ENCODE results near the gene TTC34. TPM values are rescaled to one million over a fixed set of nuclear protein-coding genes. Genes with fewer than 3 reads are reported as not detected.

TTC34 gene
- total RNA-seq, 6 experiments from 2014 or later, result 0.11 to 0.19 (median 0.16) TPM

- H3K9me3 Mint-ChIP-seq, result no peaks in the 10 kb centered on the region
Measured at GRCh38 chr1:2604844-2605508, 196.5 kb downstream of the TTC34 start.

GRCh38 chr1:2604156-2604843, 197.2 kb downstream of the TTC34 start:
- Mint-ChIP-seq H3K36me3 (ENCODE audit: low read depth) (no peaks in the 10 kb centered on the region), H3K4me1 (ENCODE audit: low read depth) (no peaks in the 10 kb centered on the region), H3K4me3 (no peak overlapping the region), H3K27me3 (ENCODE audit: insufficient read depth) (peaks cover 6% of the 10 kb centered on the region), H3K9me3 (no peaks in the 10 kb centered on the region), H3K27ac (no peak overlapping the region)
- no peak for TF ChIP-seq CTCF (IDR thresholded peaks at IDR 0.05)
- no peak for DNase-seq

More at GRCh38 chr1:2604844-2605508, 196.5 kb downstream of the TTC34 start:
- H3K27me3 Mint-ChIP-seq (ENCODE audit: insufficient read depth), result peaks cover 6% of the 10 kb centered on the region
- H3K4me1 Mint-ChIP-seq (ENCODE audit: low read depth), result no peaks in the 10 kb centered on the region
- no peak for TF ChIP-seq CTCF (IDR thresholded peaks at IDR 0.05)
- H3K27ac Mint-ChIP-seq, result no peak overlapping the region
- DNase-seq, result no peak
- no peak overlapping the region for H3K4me3 Mint-ChIP-seq
- H3K36me3 Mint-ChIP-seq (ENCODE audit: low read depth), result no peaks in the 10 kb centered on the region

GRCh38 chr1:2603521-2604155, 197.9 kb downstream of the TTC34 start:
- no peak for TF ChIP-seq CTCF (IDR thresholded peaks at IDR 0.05)
- H3K4me1 Mint-ChIP-seq (ENCODE audit: low read depth), result no peaks in the 10 kb centered on the region
- peaks cover 2% of the 10 kb centered on the region; the same call in 1 of the 2 replicates for H3K9me3 Mint-ChIP-seq
- no peak overlapping the region for H3K27ac Mint-ChIP-seq
- peaks cover 7% of the 10 kb centered on the region for H3K27me3 Mint-ChIP-seq (ENCODE audit: insufficient read depth)
- no peak overlapping the region for H3K4me3 Mint-ChIP-seq
- no peaks in the 10 kb centered on the region; the same call in 1 of the 2 replicates for H3K36me3 Mint-ChIP-seq (ENCODE audit: low read depth)
- no peak for DNase-seq

GRCh38 chr1:2602866-2603520, 198.5 kb downstream of the TTC34 start:
- Mint-ChIP-seq H3K4me3 (no peak overlapping the region), H3K27ac (no peak overlapping the region), H3K9me3 (peaks cover 4% of the 10 kb centered on the region; the same call in 1 of the 2 replicates), H3K27me3 (ENCODE audit: insufficient read depth) (peaks cover 12% of the 10 kb centered on the region), H3K4me1 (ENCODE audit: low read depth) (no peaks in the 10 kb centered on the region), H3K36me3 (ENCODE audit: low read depth) (no peaks in the 10 kb centered on the region; the same call in 1 of the 2 replicates)
- DNase-seq, result no peak
- TF ChIP-seq CTCF (IDR thresholded peaks at IDR 0.05), result no peak

- Mint-ChIP-seq H3K36me3 (ENCODE audit: low read depth) (no peaks in the 10 kb centered on the region; the same call in 1 of the 2 replicates), H3K27me3 (ENCODE audit: insufficient read depth) (peaks cover 15% of the 10 kb centered on the region), H3K4me3 (no peak overlapping the region), H3K27ac (no peak overlapping the region), H3K4me1 (ENCODE audit: low read depth) (no peaks in the 10 kb centered on the region), H3K9me3 (peaks cover 4% of the 10 kb centered on the region; the same call in 1 of the 2 replicates)
- no peak for TF ChIP-seq CTCF (IDR thresholded peaks at IDR 0.05)
- no peak for DNase-seq
Measured at GRCh38 chr1:2602311-2602835, 199.1 kb downstream of the TTC34 start.
